ENCODE results near the gene RAD54L. TPM values are rescaled to one million over a fixed set of nuclear protein-coding genes. Genes with fewer than 3 reads are reported as not detected.

RAD54L gene
- polyA plus RNA-seq, 1 donor from 2014 or later, result 1.1 TPM

DNA sequence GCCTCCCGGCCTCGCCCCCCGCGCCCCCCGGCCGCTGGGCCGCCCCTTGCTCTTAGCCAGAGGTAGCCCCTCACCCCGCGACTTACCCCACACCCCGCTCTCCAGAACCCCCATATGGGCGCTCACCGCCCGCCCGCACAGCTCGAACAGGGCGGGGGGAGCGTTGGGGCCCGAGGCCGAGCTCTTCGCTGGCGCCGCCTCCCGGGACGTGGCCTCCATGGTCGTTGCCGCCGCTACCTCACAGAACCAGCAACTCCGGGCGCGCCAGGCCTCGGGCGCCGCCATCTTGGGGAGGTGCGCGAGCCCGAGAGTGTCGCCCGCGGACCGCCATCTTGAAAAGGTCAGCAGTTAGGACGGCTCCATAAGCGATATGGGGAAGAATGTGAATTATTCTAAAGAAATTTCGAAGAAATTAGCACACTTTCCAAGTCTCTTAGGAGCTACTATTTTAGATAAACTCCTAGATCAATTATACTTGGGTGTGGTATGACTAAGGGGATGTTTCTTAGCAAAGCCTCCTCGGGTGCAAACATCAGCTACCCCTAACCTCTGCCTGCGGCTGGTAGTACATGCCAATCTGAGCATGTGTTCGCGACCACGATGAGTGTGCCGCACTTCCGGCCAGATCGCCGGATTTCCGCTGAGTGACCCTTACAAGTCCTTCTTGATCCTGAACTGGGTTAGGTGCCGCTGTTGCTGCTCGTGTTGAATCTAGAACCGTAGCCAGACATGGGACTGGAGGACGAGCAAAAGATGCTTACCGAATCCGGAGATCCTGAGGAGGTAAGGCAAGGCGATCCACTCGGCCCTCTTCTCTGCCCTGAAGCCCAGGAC, 55.7 kb downstream of the RAD54L start, which contains the start of the genes LRRC41 and UQCRH:
Gene LRRC41, minus strand, starts transcription at position 579 of the 834 bp plus-strand sequence. Its CDS starts 294 bp downstream, at position 285.
Gene UQCRH, plus strand, starts transcription at position 661 of the 834 bp plus-strand sequence. Its CDS starts 69 bp downstream, at position 730.
- peak within 1 kb of the TSS; percentile 99 for H3K9ac ChIP-seq (ENCODE audit: low read length)
- no peaks in the 10 kb centered on the region for H3K36me3 ChIP-seq (ENCODE audit: insufficient read depth, low read length)
- peak within 1 kb of the TSS; percentile 93 for H3K27ac ChIP-seq (ENCODE audit: low read length)
- no peaks in the 10 kb centered on the region for H3K9me2 ChIP-seq (ENCODE audit: insufficient read depth, low read length)
- peaks cover 82% of the 10 kb centered on the region for H3K79me2 ChIP-seq (replicated peaks; ENCODE audit: insufficient read depth, low read length)
- H4K20me1 ChIP-seq (ENCODE audit: insufficient read depth), result no peaks in the 10 kb centered on the region
- H3K4me3 ChIP-seq (ENCODE audit: low read length), result peak within 1 kb of the TSS; percentile 99
- TF ChIP-seq RAD21 (conservative IDR thresholded peaks at IDR 0.05) (no peak), EP300 (conservative IDR thresholded peaks at IDR 0.05; ENCODE audit: poor library complexity, severe bottlenecking) (peak; percentile 58), POLR2AphosphoS5 (IDR thresholded peaks at IDR 0.05) (peak; percentile 98), SMC3 (conservative IDR thresholded peaks at IDR 0.05; ENCODE audit: poor library complexity) (no peak), MXI1 (conservative IDR thresholded peaks at IDR 0.05; ENCODE audit: poor library complexity, severe bottlenecking) (peak; percentile 95), TAF1 (IDR thresholded peaks at IDR 0.05; ENCODE audit: low read depth) (peak; percentile 95), EZH2 (IDR thresholded peaks at IDR 0.05; ENCODE audit: borderline replicate concordance, insufficient read depth, low read length, poor library complexity, severe bottlenecking) (no peak)
- TF ChIP-seq, protein P1, sequence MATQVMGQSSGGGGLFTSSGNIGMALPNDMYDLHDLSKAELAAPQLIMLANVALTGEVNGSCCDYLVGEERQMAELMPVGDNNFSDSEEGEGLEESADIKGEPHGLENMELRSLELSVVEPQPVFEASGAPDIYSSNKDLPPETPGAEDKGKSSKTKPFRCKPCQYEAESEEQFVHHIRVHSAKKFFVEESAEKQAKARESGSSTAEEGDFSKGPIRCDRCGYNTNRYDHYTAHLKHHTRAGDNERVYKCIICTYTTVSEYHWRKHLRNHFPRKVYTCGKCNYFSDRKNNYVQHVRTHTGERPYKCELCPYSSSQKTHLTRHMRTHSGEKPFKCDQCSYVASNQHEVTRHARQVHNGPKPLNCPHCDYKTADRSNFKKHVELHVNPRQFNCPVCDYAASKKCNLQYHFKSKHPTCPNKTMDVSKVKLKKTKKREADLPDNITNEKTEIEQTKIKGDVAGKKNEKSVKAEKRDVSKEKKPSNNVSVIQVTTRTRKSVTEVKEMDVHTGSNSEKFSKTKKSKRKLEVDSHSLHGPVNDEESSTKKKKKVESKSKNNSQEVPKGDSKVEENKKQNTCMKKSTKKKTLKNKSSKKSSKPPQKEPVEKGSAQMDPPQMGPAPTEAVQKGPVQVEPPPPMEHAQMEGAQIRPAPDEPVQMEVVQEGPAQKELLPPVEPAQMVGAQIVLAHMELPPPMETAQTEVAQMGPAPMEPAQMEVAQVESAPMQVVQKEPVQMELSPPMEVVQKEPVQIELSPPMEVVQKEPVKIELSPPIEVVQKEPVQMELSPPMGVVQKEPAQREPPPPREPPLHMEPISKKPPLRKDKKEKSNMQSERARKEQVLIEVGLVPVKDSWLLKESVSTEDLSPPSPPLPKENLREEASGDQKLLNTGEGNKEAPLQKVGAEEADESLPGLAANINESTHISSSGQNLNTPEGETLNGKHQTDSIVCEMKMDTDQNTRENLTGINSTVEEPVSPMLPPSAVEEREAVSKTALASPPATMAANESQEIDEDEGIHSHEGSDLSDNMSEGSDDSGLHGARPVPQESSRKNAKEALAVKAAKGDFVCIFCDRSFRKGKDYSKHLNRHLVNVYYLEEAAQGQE (IDR thresholded peaks at IDR 0.05; ENCODE audit: borderline replicate concordance), result peak; percentile 77
- TF ChIP-seq, protein P2, sequence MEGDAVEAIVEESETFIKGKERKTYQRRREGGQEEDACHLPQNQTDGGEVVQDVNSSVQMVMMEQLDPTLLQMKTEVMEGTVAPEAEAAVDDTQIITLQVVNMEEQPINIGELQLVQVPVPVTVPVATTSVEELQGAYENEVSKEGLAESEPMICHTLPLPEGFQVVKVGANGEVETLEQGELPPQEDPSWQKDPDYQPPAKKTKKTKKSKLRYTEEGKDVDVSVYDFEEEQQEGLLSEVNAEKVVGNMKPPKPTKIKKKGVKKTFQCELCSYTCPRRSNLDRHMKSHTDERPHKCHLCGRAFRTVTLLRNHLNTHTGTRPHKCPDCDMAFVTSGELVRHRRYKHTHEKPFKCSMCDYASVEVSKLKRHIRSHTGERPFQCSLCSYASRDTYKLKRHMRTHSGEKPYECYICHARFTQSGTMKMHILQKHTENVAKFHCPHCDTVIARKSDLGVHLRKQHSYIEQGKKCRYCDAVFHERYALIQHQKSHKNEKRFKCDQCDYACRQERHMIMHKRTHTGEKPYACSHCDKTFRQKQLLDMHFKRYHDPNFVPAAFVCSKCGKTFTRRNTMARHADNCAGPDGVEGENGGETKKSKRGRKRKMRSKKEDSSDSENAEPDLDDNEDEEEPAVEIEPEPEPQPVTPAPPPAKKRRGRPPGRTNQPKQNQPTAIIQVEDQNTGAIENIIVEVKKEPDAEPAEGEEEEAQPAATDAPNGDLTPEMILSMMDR (IDR thresholded peaks at IDR 0.05; ENCODE audit: poor library complexity, severe bottlenecking), result peak; percentile 41
- H3F3A ChIP-seq (ENCODE audit: insufficient read depth, low read length, poor library complexity, severe bottlenecking), result no peaks in the 10 kb centered on the region
- H2AFZ ChIP-seq (ENCODE audit: low read depth, low read length), result peak within 1 kb of the TSS; percentile 60
- no peaks in the 10 kb centered on the region for H3K9me3 ChIP-seq (ENCODE audit: low read length)
- no peaks in the 10 kb centered on the region for H3K27me3 ChIP-seq (ENCODE audit: insufficient read depth, low read depth, low read length)
- peak within 1 kb of the TSS; percentile 82 for H3K4me2 ChIP-seq (ENCODE audit: low read length)

DNA sequence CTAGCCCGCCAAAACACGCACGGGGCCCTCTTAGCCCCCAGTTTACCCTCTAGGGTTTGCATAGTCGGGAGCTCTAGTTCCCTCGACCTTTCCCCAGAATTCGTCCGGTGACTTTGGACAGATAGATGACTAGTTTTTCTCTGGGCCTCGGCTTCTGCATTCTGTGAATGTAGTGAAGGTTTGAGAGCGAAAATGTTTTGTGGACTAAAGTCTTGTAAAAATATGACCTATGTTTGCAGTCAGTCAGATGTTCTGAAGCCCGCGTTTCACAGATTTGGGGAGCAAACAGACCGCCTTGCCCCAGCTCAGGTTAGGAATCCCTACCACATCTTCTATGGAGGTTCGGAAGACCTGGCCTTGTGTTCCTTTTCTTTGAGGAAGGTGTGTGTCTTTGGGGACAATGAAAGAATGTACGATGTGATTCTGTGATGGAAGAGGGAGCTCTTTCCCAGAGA, 56.3 kb downstream of the RAD54L start:
- Histone ChIP-seq H3K9ac (ENCODE audit: low read length) (peak overlapping the region; percentile 99), H3K9me3 (ENCODE audit: low read length) (no peaks in the 10 kb centered on the region), H3K9me2 (ENCODE audit: insufficient read depth, low read length) (no peaks in the 10 kb centered on the region), H3K27ac (ENCODE audit: low read length) (peak overlapping the region; percentile 93), H3K79me2 (replicated peaks; ENCODE audit: insufficient read depth, low read length) (peaks cover 77% of the 10 kb centered on the region), H3F3A (ENCODE audit: insufficient read depth, low read length, poor library complexity, severe bottlenecking) (no peaks in the 10 kb centered on the region), H3K4me2 (ENCODE audit: low read length) (peak overlapping the region; percentile 51), H3K4me3 (ENCODE audit: low read length) (peak overlapping the region; percentile 99), H4K20me1 (ENCODE audit: insufficient read depth) (no peaks in the 10 kb centered on the region), H2AFZ (ENCODE audit: low read depth, low read length) (peak overlapping the region; percentile 30), H3K36me3 (ENCODE audit: insufficient read depth, low read length) (no peaks in the 10 kb centered on the region), H3K27me3 (ENCODE audit: insufficient read depth, low read depth, low read length) (no peaks in the 10 kb centered on the region)
- TF ChIP-seq POLR2AphosphoS5 (IDR thresholded peaks at IDR 0.05) (no peak), EP300 (conservative IDR thresholded peaks at IDR 0.05; ENCODE audit: poor library complexity, severe bottlenecking) (no peak), SMC3 (conservative IDR thresholded peaks at IDR 0.05; ENCODE audit: poor library complexity) (peak; percentile 12), TAF1 (IDR thresholded peaks at IDR 0.05; ENCODE audit: low read depth) (no peak)
- TF ChIP-seq, protein P1 (IDR thresholded peaks at IDR 0.05; ENCODE audit: borderline replicate concordance), result no peak
- TF ChIP-seq, protein P2 (IDR thresholded peaks at IDR 0.05; ENCODE audit: poor library complexity, severe bottlenecking), result no peak
